GM12878 (cell line): ENCODE data around the gene SALL1.

Experiments
- CEBPB ChIP-seq, 2 experiments: fragments of 150-350 bp in 1 of 2; IDR thresholded peaks; 2 replicates each; pipeline ENCODE4 v1.6.1; 2012 to 2014; ENCODE audit warnings: low read depth in 2 of 2, low read length in 2 of 2, borderline replicate concordance in 1 of 2, inconsistent platforms in 1 of 2
- EP300 ChIP-seq, 2 experiments: fragments of 150-350 bp in 1 of 2; IDR thresholded peaks; 2 replicates each; pipeline ENCODE4 v1.6.1; 2011 to 2012; ENCODE audit warnings: low read depth in 2 of 2, low read length in 2 of 2, borderline replicate concordance in 1 of 2, improper control_type of control experiment in 1 of 2, inconsistent platforms in 1 of 2; ENCODE audit not compliant: control insufficient read depth in 1 of 2
- EZH2 ChIP-seq: IDR thresholded peaks from 2 replicates; pipeline ENCODE4 v1.6.1; 2012; ENCODE audit warnings: low read depth, mild to moderate bottlenecking, control low read depth, inconsistent platforms, low read length, borderline replicate concordance; ENCODE audit not compliant: control insufficient read depth
- HCFC1 ChIP-seq: fragments of 150-350 bp; IDR thresholded peaks from 2 replicates; pipeline ENCODE4 v1.6.1; 2014; ENCODE audit warnings: low read length
- MXI1 ChIP-seq: fragments of 150-350 bp; IDR thresholded peaks from 2 replicates; pipeline ENCODE4 v1.6.1; 2011; ENCODE audit warnings: low read depth, mild to moderate bottlenecking, inconsistent platforms, low read length, improper control_type of control experiment
- MYC ChIP-seq: IDR thresholded peaks from 2 replicates; pipeline ENCODE4 v1.6.1; 2011; ENCODE audit warnings: mild to moderate bottlenecking, low read length, moderate library complexity, inconsistent platforms; ENCODE audit not compliant: insufficient read depth, insufficient replicate concordance, insufficient read length, severe bottlenecking
- NFXL1 ChIP-seq: fragments of 450-650 bp; IDR thresholded peaks from 2 replicates; pipeline ENCODE4 v1.6.1; 2017; ENCODE audit warnings: antibody characterized with exemption, mild to moderate bottlenecking, borderline replicate concordance
- POLR2A ChIP-seq: IDR thresholded peaks from 2 replicates; pipeline ENCODE4 v1.6.1; 2011; ENCODE audit warnings: low read depth, mild to moderate bottlenecking, low read length
- RAD21 ChIP-seq: IDR thresholded peaks from 2 replicates; pipeline ENCODE4 v1.6.1; 2011; ENCODE audit warnings: mild to moderate bottlenecking, low read depth, low read length, moderate library complexity; ENCODE audit not compliant: insufficient read depth
- SP1 ChIP-seq: IDR thresholded peaks from one replicate; pipeline ENCODE4 v1.6.1; 2011; ENCODE audit warnings: low read depth, low read length
- SREBF1 ChIP-seq: IDR thresholded peaks from 2 replicates; pipeline ENCODE4 v1.6.1; 2012; ENCODE audit warnings: mild to moderate bottlenecking, low read length
- ZNF622 ChIP-seq: fragments of 450-650 bp; IDR thresholded peaks from 2 replicates; pipeline ENCODE4 v1.6.1; 2017; ENCODE audit warnings: mild to moderate bottlenecking, inconsistent platforms
- TF ChIP-seq, protein P1 (sequence below), 3 experiments: IDR thresholded peaks in 2 of 3; conservative IDR thresholded peaks in 1 of 3; 2 replicates each; pipeline ENCODE4 v1.5.1; 2011; ENCODE audit warnings: low read depth in 3 of 3, low read length in 3 of 3, mild to moderate bottlenecking in 3 of 3, control low read depth in 2 of 3, moderate library complexity in 2 of 3, inconsistent platforms in 1 of 3, mixed read lengths in 1 of 3; ENCODE audit not compliant: control insufficient read depth in 2 of 3, insufficient read depth in 1 of 3; ENCODE audit errors: extremely low read depth in 1 of 3

DNA sequence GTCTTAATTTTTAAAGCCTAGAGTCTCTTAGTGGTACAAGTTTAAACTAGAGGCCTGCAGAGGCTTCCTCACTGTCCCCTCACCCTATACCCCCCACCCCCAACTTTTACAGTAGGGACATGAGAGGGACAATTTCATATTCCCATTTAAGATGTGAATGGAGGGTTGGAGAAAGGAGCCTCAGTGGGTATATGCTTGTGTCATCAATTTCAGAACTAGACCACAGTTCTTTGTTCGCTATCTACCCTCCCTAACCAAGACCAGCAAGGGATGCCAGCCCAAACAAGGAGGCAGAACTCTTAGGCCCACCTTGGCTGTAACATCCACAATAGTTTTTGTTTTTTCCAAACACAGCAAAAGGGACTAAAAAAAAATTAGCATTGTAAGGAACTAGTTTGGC is 14.0 kb upstream of the SALL1 start:
- TF ChIP-seq POLR2A = no peak
- TF ChIP-seq, protein P1, sequence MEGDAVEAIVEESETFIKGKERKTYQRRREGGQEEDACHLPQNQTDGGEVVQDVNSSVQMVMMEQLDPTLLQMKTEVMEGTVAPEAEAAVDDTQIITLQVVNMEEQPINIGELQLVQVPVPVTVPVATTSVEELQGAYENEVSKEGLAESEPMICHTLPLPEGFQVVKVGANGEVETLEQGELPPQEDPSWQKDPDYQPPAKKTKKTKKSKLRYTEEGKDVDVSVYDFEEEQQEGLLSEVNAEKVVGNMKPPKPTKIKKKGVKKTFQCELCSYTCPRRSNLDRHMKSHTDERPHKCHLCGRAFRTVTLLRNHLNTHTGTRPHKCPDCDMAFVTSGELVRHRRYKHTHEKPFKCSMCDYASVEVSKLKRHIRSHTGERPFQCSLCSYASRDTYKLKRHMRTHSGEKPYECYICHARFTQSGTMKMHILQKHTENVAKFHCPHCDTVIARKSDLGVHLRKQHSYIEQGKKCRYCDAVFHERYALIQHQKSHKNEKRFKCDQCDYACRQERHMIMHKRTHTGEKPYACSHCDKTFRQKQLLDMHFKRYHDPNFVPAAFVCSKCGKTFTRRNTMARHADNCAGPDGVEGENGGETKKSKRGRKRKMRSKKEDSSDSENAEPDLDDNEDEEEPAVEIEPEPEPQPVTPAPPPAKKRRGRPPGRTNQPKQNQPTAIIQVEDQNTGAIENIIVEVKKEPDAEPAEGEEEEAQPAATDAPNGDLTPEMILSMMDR (IDR thresholded peaks at IDR 0.05 in 2 of 3, conservative IDR thresholded peaks at IDR 0.05 in 1 of 3; ENCODE audit: control insufficient read depth in 2 of 3, extremely low read depth in 1 of 3, insufficient read depth in 1 of 3, low read depth in 3 of 3, low read length in 3 of 3) = no peak
- no peak for TF ChIP-seq EZH2
- TF ChIP-seq NFXL1 = no peak
- TF ChIP-seq MXI1 = no peak
- TF ChIP-seq MYC = no peak
- TF ChIP-seq SREBF1 = no peak
- no peak for TF ChIP-seq RAD21
- TF ChIP-seq HCFC1 = no peak
- no peak for TF ChIP-seq SP1
- no peak for TF ChIP-seq EP300 (IDR thresholded peaks at IDR 0.05; ENCODE audit: borderline replicate concordance in 1 of 2, control insufficient read depth in 1 of 2, low read depth in 2 of 2, low read length in 2 of 2)
- TF ChIP-seq CEBPB (IDR thresholded peaks at IDR 0.05; ENCODE audit: borderline replicate concordance in 1 of 2, low read depth in 2 of 2, low read length in 2 of 2) = no peak
- TF ChIP-seq ZNF622 = no peak
